ENCODE results near the gene DNAI7.

Gene DNAI7

DNA sequence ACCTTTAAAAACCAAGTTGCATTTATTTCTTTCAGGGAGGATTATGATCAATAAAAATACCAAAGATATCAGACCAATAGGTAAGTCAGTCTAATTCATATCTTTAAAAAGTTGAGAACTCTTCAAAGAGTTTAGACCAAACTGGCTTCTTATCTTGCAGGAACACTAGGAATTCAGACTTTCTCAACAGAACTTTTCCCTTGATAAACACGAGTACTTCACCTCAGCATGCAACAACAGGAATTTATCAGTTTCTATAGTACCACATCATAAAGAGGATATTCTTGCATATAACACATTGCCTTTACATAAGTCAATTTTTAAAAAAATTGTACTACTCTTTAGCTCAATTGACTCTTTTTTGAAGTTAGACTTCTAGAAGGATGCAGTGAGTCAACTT, 68.2 kb downstream of the DNAI7 start:
- H4K8ac ChIP-seq (ENCODE audit: low read depth, low read length) = no peak overlapping the region
- H4K91ac ChIP-seq (ENCODE audit: low read depth, low read length, poor library complexity) = no peak overlapping the region
- no peak overlapping the region for H3K14ac ChIP-seq (ENCODE audit: low read length)
- no peak overlapping the region for H3K9ac ChIP-seq (ENCODE audit: low read depth, low read length, poor library complexity)
- no peaks in the 10 kb centered on the region for H3K9me3 ChIP-seq (replicated peaks in 1 of 2; ENCODE audit: control insufficient read depth in 2 of 2, insufficient read depth in 1 of 2, low read depth in 1 of 2, low read length in 2 of 2)
- no peak overlapping the region for H3K18ac ChIP-seq (ENCODE audit: low read length)
- no CpG with 5 or more reads among the region's 1 CpG for WGBS, 2 donors (ENCODE audit: extremely low coverage in 2 of 2, insufficient read length in 2 of 2, insufficient replicate concordance in 1 of 2)
- H3K27me3 ChIP-seq (ENCODE audit: control insufficient read depth in 3 of 3, insufficient read depth in 3 of 3, low read depth in 1 of 3, low read length in 3 of 3) = no peaks in the 10 kb centered on the region
- no peak overlapping the region for H3K23ac ChIP-seq (ENCODE audit: low read depth, low read length, poor library complexity)
- H3K79me1 ChIP-seq (ENCODE audit: low read depth, low read length) = no peaks in the 10 kb centered on the region
- H2AFZ ChIP-seq (ENCODE audit: low read length) = no peak overlapping the region
- H2BK5ac ChIP-seq (ENCODE audit: low read length) = no peak overlapping the region
- no peaks in the 10 kb centered on the region for H3K4me1 ChIP-seq (ENCODE audit: control insufficient read depth in 2 of 2, insufficient read depth in 1 of 2, low read depth in 1 of 2, low read length in 2 of 2)
- H2BK120ac ChIP-seq (ENCODE audit: low read depth, low read length) = no peak overlapping the region
- H3K4me3 ChIP-seq (ENCODE audit: low read length in 2 of 2) = no peak overlapping the region
- H2BK12ac ChIP-seq (ENCODE audit: low read length) = no peak overlapping the region
- H2AK5ac ChIP-seq (ENCODE audit: low read depth, low read length) = no peak overlapping the region
- no peak for DNase-seq (ENCODE audit: low spot score)
- H2BK15ac ChIP-seq (ENCODE audit: low read length) = no peak overlapping the region
- H3K4ac ChIP-seq (ENCODE audit: low read length) = no peak overlapping the region
- no peak overlapping the region for H3K27ac ChIP-seq (replicated peaks; ENCODE audit: low read length)
- no peak overlapping the region for H3K4me2 ChIP-seq (ENCODE audit: insufficient read depth, low read length, poor library complexity, severe bottlenecking)
- no peaks in the 10 kb centered on the region for H3K36me3 ChIP-seq (replicated peaks in 1 of 2; ENCODE audit: control insufficient read depth in 2 of 2, insufficient read depth in 2 of 2, low read length in 2 of 2)

DNA sequence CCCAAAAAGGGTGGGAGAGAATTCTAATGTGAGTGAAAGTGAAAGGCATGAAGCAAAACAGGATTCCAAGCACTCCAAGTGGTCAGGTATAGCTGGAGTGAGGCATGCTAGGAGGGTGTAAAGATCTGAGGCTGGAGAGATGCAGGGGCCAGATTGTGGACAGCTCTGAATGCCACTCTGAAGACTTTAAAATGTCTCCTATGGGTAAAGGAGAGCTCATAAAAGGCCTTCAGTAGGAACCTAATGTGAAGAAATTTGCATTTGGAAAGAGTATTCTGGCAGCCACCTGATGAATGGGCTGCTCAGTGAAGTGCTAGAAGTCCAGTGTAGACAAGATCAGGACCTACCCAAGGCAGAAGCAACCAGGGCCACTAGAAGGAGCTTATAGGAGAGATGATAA, 68.9 kb downstream of the DNAI7 start:
- Histone ChIP-seq H3K27me3 (ENCODE audit: control insufficient read depth in 3 of 3, insufficient read depth in 3 of 3, low read depth in 1 of 3, low read length in 3 of 3) (no peaks in the 10 kb centered on the region), H3K14ac (ENCODE audit: low read length) (no peak overlapping the region), H2BK15ac (ENCODE audit: low read length) (no peak overlapping the region), H3K23ac (ENCODE audit: low read depth, low read length, poor library complexity) (no peak overlapping the region), H2AFZ (ENCODE audit: low read length) (no peak overlapping the region), H3K36me3 (replicated peaks in 1 of 2; ENCODE audit: control insufficient read depth in 2 of 2, insufficient read depth in 2 of 2, low read length in 2 of 2) (no peaks in the 10 kb centered on the region), H3K4me2 (ENCODE audit: insufficient read depth, low read length, poor library complexity, severe bottlenecking) (no peak overlapping the region), H2AK5ac (ENCODE audit: low read depth, low read length) (no peak overlapping the region), H3K9me3 (replicated peaks in 1 of 2; ENCODE audit: control insufficient read depth in 2 of 2, insufficient read depth in 1 of 2, low read depth in 1 of 2, low read length in 2 of 2) (no peaks in the 10 kb centered on the region), H3K4me1 (ENCODE audit: control insufficient read depth in 2 of 2, insufficient read depth in 1 of 2, low read depth in 1 of 2, low read length in 2 of 2) (no peaks in the 10 kb centered on the region), H4K91ac (ENCODE audit: low read depth, low read length, poor library complexity) (no peak overlapping the region), H3K18ac (ENCODE audit: low read length) (no peak overlapping the region), H2BK5ac (ENCODE audit: low read length) (no peak overlapping the region), H2BK120ac (ENCODE audit: low read depth, low read length) (no peak overlapping the region), H3K27ac (replicated peaks; ENCODE audit: low read length) (no peak overlapping the region), H4K8ac (ENCODE audit: low read depth, low read length) (no peak overlapping the region), H3K9ac (ENCODE audit: low read depth, low read length, poor library complexity) (no peak overlapping the region), H3K4me3 (ENCODE audit: low read length in 2 of 2) (no peak overlapping the region), H3K79me1 (ENCODE audit: low read depth, low read length) (no peaks in the 10 kb centered on the region), H2BK12ac (ENCODE audit: low read length) (no peak overlapping the region), H3K4ac (ENCODE audit: low read length) (no peak overlapping the region)
- no peak for DNase-seq (ENCODE audit: low spot score)

DNA sequence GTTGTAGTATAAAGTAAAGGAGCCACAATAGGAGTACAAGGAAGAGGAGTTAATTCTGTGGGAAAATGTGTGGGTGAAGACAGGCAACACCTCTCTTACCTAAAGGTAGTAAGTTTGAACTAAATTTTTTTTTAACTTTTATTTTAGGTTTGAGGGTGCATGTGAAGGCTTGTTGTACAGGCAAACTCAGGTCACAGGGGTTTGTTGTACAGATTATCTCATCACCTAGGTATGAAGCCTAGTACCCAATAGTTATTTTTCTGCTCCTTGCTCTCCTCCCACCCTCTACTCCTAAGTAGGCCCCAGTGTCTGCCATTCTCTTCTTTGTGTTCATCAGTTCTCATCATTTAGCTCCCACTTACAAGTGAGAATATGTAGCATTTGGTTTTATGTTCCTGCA, 70.5 kb downstream of the DNAI7 start:
- no peak overlapping the region for H2AFZ ChIP-seq (ENCODE audit: low read length)
- no peak overlapping the region for H3K9ac ChIP-seq (ENCODE audit: low read depth, low read length, poor library complexity)
- H3K18ac ChIP-seq (ENCODE audit: low read length) = no peak overlapping the region
- H3K4ac ChIP-seq (ENCODE audit: low read length) = no peak overlapping the region
- no peaks in the 10 kb centered on the region for H3K36me3 ChIP-seq (replicated peaks in 1 of 2; ENCODE audit: control insufficient read depth in 2 of 2, insufficient read depth in 2 of 2, low read length in 2 of 2)
- H3K27me3 ChIP-seq (ENCODE audit: control insufficient read depth in 3 of 3, insufficient read depth in 3 of 3, low read depth in 1 of 3, low read length in 3 of 3) = no peaks in the 10 kb centered on the region
- H3K4me3 ChIP-seq (ENCODE audit: low read length in 2 of 2) = no peak overlapping the region
- no peak overlapping the region for H2BK12ac ChIP-seq (ENCODE audit: low read length)
- H2AK5ac ChIP-seq (ENCODE audit: low read depth, low read length) = no peak overlapping the region
- no peak overlapping the region for H4K91ac ChIP-seq (ENCODE audit: low read depth, low read length, poor library complexity)
- H3K14ac ChIP-seq (ENCODE audit: low read length) = no peak overlapping the region
- no peaks in the 10 kb centered on the region for H3K9me3 ChIP-seq (replicated peaks in 1 of 2; ENCODE audit: control insufficient read depth in 2 of 2, insufficient read depth in 1 of 2, low read depth in 1 of 2, low read length in 2 of 2)
- no peak overlapping the region for H3K4me2 ChIP-seq (ENCODE audit: insufficient read depth, low read length, poor library complexity, severe bottlenecking)
- no peak overlapping the region for H3K27ac ChIP-seq (replicated peaks; ENCODE audit: low read length)
- no peak overlapping the region for H2BK5ac ChIP-seq (ENCODE audit: low read length)
- no peak overlapping the region for H3K23ac ChIP-seq (ENCODE audit: low read depth, low read length, poor library complexity)
- H3K4me1 ChIP-seq (ENCODE audit: control insufficient read depth in 2 of 2, insufficient read depth in 1 of 2, low read depth in 1 of 2, low read length in 2 of 2) = no peaks in the 10 kb centered on the region
- no peaks in the 10 kb centered on the region for H3K79me1 ChIP-seq (ENCODE audit: low read depth, low read length)
- DNase-seq (ENCODE audit: low spot score) = no peak
- H2BK120ac ChIP-seq (ENCODE audit: low read depth, low read length) = no peak overlapping the region
- H2BK15ac ChIP-seq (ENCODE audit: low read length) = no peak overlapping the region
- H4K8ac ChIP-seq (ENCODE audit: low read depth, low read length) = no peak overlapping the region

DNA sequence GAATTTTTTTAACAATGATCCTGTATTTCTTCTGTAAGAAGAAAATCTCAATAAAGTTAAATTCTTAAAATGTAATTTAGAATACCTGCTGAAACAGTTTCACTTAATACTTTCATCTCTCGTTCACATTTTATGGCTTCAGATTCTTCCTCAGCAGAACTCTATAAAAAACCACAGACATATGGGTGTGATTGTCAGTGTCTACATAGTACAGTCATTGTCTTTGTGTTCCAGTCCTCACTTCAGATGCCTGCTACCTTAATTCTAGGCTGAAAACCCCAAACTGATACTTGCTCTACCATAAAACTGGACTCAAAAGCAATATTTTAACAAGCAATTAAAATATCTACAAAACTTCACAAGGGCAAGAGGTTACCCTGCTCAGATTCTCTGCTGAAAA, 71.8 kb downstream of the DNAI7 start:
- Histone ChIP-seq H3K18ac (ENCODE audit: low read length) (no peak overlapping the region), H2BK120ac (ENCODE audit: low read depth, low read length) (no peak overlapping the region), H2AK5ac (ENCODE audit: low read depth, low read length) (no peak overlapping the region), H4K8ac (ENCODE audit: low read depth, low read length) (no peak overlapping the region), H3K14ac (ENCODE audit: low read length) (no peak overlapping the region), H4K91ac (ENCODE audit: low read depth, low read length, poor library complexity) (no peak overlapping the region), H2BK5ac (ENCODE audit: low read length) (no peak overlapping the region), H2BK12ac (ENCODE audit: low read length) (no peak overlapping the region), H2BK15ac (ENCODE audit: low read length) (no peak overlapping the region), H3K9ac (ENCODE audit: low read depth, low read length, poor library complexity) (no peak overlapping the region), H2AFZ (ENCODE audit: low read length) (no peak overlapping the region), H3K27ac (replicated peaks; ENCODE audit: low read length) (no peak overlapping the region), H3K4me3 (ENCODE audit: low read length in 2 of 2) (no peak overlapping the region), H3K9me3 (replicated peaks in 1 of 2; ENCODE audit: control insufficient read depth in 2 of 2, insufficient read depth in 1 of 2, low read depth in 1 of 2, low read length in 2 of 2) (no peaks in the 10 kb centered on the region), H3K4me1 (ENCODE audit: control insufficient read depth in 2 of 2, insufficient read depth in 1 of 2, low read depth in 1 of 2, low read length in 2 of 2) (no peaks in the 10 kb centered on the region), H3K27me3 (ENCODE audit: control insufficient read depth in 3 of 3, insufficient read depth in 3 of 3, low read depth in 1 of 3, low read length in 3 of 3) (no peaks in the 10 kb centered on the region), H3K4me2 (ENCODE audit: insufficient read depth, low read length, poor library complexity, severe bottlenecking) (no peak overlapping the region), H3K23ac (ENCODE audit: low read depth, low read length, poor library complexity) (no peak overlapping the region), H3K79me1 (ENCODE audit: low read depth, low read length) (no peaks in the 10 kb centered on the region), H3K4ac (ENCODE audit: low read length) (no peak overlapping the region), H3K36me3 (replicated peaks in 1 of 2; ENCODE audit: control insufficient read depth in 2 of 2, insufficient read depth in 2 of 2, low read length in 2 of 2) (no peaks in the 10 kb centered on the region)
- DNase-seq (ENCODE audit: low spot score) = no peak
- no CpG with 5 or more reads among the region's 1 CpG for WGBS, 2 donors (ENCODE audit: extremely low coverage in 2 of 2, insufficient read length in 2 of 2, insufficient replicate concordance in 1 of 2)

All from neuronal stem cell (in vitro differentiated cells).